Measurements from ENCODE around the gene CHD5. TPM values are rescaled to one million over a fixed set of nuclear protein-coding genes. Genes with fewer than 3 reads are reported as not detected.
A peak's percentile ranks its signal among the peaks of the same experiment; 100 is the strongest.

The CHD5 gene
- total RNA-seq, 1 donor from 2014 or later = under 0.01 TPM

DNA sequence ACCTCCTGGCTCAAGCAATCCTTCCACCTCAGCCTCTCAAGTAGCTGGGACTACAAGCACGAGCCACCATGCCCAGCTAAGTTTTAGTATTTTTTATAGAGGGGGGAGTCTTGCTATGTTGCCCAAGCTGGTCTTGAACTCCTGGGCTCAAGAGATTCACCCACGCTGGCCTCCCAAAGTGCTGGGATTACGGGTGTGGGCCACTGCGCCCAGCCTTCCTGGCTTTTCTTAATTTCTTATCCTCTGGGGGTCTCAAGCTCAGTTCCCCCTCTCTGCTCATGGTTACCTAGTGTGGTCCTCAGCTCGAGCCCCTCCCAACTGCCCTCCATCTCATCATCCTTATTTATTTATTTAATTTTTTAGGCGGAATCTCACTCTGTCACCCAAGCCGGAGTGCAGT, 22.1 kb upstream of the CHD5 start:
- DNase-seq (ENCODE audit: low read depth in 2 of 2) = no peak

DNA sequence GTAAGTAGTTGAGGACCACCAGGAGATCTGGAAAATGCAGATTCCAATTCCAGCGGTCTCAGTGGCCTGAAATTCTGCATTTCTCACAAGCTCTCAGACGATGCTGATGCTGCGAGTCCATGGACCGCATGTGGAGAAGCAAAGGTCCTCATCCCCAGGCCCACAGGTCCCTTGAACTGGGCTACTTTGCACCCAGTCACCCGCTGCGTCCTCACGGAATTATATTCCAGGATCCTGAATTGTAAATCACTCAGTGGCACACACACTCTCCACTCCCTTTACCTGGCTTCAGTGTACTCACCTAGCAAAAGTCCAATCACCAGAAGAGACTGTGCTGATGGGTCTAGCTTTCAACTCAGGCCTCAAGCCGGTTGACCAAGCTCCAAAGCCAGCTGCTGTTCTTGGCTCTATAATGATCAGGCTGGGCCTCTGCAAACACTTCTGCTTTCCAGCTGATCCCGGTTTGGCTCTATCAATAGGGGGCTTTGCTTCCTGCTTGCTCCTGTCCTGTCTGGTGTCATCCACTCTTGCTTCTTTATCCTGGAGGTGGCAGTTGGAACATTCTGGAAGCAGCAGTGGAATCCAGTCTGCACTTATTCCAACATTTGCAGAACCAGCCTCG, 20.2 kb upstream of the CHD5 start:
- DNase-seq (ENCODE audit: low read depth in 2 of 2) = no peak

DNA sequence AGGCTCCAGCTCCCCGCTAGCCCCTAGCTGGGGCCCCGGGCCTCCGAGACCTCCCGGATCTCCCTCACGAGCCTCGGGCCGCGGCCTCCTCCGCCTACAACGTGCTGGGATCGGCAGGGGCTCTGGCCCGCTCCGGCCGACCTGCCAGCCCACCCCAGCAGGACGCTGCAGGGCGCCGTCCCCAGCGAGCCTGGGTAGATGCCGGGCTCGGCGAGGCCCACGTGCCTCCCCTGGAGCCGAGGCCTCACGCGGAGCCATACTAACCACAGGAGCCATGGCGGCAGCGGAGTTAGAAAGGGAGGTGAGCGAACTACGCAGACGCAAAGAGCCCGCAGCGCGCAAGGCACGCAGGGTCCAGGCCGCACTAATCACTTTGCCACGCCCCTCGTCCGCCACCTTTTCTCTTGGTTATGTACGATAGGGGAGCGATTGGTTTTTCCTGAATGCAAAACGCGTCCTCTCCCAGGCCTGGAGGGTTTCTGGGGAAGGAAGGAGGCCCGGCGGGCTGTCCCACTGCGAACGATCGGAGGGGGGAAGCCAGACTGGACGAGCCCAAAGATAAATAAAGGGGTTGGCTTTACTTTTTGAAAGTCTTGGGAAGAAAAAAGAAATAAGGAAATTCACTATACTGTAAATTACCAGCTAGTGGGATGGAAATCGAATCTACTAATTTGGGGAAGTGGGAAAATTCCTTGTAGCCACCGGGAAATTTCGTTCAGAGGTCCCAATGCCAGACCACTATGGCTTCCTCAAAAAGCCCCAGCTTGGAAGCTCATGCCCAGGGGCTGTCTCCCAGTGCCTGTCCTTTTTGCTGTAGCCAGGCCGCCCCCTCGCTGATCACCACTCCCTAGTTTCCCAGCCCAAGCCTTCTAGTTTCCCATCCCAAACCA, 19.4 kb upstream of the CHD5 start, which contains the start of gene RPL22:
Gene RPL22 (minus strand): TSS at position 298 of the 890 bp plus-strand sequence. CDS start 22 bp downstream, at position 276.
- peak; percentile 99 for DNase-seq (ENCODE audit: low read depth in 2 of 2)

DNA sequence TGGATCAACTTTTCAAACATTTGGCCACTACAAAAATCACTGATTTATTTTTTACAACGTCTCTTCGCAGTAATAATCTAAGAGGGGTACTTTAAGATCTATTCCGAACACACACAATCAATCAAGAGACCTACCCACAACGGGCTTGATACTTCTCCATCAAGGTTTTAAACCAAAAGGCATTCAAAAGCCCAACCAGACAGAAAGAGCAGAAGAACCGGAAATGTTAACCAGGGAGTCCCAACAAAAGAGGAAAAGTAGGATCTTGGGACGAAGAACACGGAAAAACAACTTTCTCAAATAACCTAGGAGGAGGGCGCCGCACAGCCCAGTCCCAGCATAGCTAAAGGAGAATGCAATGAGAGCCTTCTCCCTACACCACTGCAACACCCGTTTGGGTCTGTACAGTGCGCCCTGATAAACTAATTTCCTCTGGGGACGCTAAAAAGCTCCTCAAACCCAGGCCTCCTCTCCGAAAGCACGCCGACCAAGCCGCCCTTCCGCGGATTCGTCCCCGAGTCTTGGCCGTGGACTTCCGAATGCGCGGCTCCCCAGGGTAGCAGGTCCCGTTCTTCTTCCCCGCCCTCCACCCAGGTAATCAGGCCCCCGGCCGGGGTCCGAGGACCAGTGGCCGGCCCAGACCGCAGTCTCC, 18.7 kb upstream of the CHD5 start:
- no peak for DNase-seq (ENCODE audit: low read depth in 2 of 2)

DNA sequence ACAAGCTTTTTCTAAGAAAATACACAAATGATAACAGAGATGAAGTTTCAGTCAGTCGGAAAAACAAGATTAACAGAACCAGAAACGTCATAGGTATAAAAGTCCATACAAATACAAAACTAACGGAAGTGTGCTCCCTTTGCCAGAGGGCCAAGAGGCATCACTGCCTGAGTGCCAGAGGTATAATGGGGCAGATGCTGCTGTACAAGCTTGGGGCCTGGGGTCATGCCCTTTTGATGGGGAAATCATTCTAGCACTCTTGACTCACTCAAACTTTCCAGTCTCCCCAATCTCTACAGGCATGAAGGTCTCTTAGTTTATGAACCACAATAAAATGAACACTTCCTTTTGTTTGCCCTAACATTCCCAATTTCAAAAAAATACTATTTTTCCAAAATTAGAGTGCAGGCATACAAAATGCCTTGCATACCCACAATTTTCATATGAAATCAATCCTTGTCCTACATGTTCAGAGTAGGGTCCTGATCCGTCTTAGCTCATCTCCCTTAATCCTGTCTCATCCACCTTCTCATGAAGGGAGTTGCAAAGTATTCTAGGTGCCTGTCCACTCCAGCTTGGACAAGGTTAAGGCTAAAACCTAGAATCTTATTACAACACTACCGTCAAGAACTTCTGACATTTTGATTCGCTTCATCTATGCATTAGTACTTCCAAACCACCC, 17.8 kb upstream of the CHD5 start:
- no peak for DNase-seq (ENCODE audit: low read depth in 2 of 2)

DNA sequence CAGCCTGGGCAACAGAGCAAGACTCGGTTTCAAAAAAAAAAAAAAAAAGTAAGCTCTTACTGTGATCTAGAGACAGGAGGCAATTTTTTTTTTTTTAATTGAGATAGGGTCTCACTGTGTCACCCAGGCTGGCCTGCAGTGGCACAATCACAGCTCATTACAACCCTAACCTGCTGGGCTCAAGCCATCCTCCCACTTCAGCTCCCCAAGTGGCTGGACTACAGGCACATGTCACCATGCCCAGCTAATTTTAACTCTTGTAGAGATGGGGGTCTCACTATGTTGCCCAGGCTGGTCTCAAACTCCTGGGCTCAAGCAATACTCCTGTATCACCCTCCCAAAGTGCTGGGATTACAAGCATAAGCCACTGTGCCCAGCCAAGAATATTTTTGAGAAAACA, 11.8 kb upstream of the CHD5 start:
- no peak for DNase-seq (ENCODE audit: low read depth in 2 of 2)

DNA sequence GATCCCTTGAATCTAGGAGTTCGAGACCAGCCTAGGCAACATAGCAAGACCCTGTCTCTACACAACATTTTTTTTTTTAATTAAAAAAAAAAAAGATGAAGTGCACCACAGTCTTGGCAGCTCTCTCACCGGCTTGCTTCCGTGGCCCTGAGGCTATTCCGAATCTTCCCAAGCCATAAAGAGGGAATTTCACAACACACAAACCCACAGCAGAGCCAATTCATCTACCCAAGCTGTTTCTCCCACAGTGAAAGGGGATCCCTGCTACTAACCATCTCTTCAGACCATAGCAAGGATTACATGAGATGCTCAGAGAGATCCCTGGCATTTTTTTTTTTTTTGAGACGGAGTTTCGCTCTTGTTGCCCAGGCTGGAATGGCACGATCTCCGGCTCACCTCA, 8.3 kb upstream of the CHD5 start:
- no peak for DNase-seq (ENCODE audit: low read depth in 2 of 2)

DNA sequence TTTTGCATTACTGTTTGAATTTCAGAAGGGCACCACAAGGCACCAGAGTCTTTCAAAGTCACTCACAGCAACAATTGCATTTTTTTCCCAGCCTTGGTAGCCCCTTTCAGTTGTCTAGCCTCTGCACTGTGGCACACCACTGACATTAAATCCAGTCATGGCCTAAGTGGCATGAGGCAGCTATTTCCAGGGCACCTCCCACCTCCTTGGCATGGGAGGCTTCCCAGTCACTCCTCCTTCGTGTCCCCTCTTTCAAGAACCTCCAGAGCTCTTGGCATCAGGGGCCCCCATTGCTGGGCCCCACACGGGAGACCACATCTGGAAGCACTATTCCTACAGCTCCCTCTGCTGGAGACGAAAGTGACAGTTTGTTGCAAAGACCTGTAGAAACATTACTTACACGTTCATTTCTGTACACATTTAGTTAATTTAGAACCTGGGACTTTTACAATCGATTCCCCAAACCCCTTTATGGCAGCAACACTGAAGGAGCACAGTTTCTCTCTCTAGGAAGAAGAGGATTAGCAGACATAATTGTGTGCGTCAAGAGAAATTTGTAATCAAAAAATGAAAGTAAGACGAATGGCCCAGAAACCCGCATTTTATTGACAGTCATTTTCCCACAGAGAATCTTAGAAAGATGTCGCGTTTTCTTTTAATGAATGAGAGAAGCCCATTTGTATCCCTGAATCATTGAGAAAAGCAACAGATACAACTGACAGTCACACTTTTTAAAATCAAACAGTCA, 5.7 kb upstream of the CHD5 start:
- DNase-seq (ENCODE audit: low read depth in 2 of 2) = peak in 1 of 2 donors; percentile 49

DNA sequence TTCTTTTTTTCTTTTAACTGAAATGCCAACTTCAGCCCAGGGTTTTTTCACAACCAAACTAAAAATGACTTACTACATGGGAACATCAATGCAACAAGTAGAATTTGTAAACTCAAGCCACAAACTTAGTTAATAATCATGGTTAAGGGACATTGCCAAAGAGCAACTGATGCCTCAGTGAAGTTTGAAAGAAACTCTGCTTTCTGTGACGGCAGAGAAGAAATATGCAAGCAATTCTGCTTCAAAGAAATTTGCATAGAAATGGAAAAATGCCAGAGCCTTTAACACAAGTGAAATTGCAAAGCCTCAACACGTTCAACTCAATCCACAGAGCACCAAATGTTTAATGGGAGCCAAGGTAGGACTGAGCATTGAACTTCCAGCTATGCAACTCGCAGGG, 5.0 kb upstream of the CHD5 start:
- DNase-seq (ENCODE audit: low read depth in 2 of 2) = no peak

DNA sequence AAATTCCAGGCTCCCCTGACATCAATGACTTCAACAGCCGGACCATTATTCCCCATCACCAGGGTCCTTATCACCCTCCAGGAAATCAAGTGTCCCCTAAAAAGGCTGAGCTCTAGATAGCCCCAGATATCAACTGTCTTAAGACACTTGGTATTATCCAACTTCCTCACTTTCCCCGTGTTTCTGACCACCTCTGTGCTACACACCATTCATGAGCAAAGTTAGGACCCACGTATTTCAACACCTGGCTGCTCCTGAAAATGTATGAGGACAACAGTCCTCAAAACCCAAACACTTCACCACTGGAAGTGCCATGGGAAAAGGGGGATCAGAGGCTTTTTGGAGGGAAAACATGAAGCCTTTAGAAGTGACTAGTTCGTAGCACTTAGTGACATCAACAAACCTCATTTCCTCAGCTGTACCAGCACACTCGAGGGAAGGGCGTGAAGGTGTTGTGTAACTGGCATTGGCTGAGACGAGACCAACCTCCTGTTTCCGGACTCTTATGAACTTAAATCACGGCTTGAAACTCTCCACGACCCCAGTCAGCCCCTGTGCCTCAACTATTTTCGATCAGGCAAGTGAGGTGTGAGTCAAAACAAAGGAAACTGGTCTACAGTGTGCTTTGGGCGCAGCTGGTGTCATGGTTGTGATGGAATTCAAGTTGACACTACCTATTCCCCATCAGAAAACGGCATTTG, 4.1 kb upstream of the CHD5 start:
- no peak for DNase-seq (ENCODE audit: low read depth in 2 of 2)

DNA sequence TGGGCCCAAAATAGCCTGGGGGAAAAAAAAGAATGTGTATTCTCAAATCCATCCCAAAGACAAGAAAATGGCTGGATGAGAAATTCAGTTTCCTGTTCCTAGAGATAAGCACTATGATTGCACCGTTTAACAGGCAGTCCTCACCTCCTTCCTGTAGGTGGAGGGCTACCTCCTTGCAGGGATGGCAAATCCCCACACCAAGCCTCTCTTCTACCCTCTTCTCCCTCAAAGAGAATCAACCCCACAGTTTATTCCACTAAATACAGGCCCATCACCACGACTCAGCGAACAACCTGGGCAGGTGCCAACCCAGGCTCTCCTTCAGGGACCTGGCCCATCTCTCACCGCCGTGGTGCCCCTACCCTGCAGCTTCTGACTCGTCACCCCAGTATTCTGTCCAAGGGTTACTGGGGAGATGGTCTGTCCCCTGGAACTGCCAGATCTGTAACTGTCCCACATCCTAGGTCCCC, 3.4 kb upstream of the CHD5 start:
- no peak for DNase-seq (ENCODE audit: low read depth in 2 of 2)

DNA sequence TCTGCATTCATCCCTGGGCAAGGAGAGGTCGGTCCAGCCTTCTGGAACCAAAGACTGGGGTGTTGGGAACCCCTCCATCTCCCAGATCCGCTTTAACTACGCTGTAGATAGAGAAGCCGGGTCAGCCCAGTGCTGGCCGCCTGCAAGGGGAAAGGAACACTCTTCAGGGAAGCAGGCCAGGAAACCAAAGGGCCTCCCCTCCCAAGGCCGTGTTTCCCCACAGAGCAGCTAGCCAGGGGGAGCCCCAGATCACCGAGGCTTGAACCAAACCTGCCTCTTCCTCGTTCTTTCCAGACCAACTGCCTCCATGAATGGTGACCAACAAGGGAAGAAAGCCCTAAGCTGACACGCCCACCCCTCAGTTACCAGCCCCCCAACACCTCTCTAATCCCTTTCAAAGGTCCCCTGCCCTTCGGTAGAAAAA, 1.2 kb upstream of the CHD5 start:
- no peak for DNase-seq (ENCODE audit: low read depth in 2 of 2)

DNA sequence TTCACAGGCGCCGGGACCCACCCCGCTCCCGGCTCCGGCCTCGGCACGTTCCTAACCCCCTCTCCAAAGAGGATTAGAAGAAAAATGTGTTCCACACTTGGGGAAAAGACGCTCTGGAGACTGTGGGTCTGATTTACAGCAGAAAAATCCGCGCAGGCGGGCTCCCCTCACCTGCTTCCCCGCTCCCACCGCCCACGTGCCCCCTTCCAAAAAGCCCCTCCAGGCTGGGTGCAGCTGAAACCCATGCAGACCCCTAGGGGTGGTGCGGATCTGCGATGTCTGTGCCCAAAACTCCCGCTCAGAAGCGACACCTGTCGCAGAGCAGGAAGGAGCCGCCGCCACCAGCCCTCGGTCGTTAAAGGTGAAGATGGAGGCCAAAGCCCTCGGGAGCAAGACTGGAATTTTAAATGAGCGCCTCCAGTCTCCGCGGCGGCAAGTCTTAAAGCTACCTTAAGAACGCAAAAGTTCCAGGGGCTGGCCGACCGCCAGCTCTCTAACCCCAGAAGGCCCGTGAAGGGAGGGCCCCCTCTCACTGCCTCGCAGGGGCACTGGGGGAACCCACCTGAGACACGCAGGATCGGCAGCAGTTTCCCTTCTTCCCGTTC, 688 bp upstream of the CHD5 start:
- no peak for DNase-seq (ENCODE audit: low read depth in 2 of 2)

DNA sequence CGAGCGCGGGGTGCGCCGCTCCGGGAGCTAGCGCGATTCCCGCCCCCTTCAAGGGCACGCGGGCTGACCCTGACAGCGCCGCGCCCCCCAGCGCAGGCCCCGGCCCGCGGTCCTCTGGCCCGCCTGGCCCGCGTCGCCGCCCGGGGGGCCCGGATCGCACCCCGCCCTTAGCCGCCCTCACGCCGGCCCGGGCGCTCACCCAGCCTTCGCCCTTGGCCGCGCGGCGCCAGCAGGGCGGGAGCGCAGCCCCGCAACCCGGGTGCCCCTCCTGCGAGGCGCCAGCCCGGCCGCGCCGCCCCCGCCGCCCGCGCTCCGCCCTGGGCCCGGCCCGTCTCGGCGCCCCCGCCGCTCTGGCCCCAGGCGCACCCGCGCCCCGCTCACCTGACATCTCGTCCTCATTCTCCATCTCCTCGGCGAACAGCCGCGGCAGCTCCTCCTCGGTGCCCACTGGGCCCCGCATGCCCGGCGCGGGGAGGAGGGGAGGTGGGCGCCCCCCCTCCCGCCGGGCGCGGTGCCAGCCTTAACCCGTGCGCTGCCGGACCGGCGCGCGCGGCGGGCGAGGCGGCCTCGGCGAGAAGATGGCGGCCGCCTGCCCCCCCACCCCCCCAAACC, 451 bp downstream of the CHD5 start:
- DNase-seq (ENCODE audit: low read depth in 2 of 2) = no peak

DNA sequence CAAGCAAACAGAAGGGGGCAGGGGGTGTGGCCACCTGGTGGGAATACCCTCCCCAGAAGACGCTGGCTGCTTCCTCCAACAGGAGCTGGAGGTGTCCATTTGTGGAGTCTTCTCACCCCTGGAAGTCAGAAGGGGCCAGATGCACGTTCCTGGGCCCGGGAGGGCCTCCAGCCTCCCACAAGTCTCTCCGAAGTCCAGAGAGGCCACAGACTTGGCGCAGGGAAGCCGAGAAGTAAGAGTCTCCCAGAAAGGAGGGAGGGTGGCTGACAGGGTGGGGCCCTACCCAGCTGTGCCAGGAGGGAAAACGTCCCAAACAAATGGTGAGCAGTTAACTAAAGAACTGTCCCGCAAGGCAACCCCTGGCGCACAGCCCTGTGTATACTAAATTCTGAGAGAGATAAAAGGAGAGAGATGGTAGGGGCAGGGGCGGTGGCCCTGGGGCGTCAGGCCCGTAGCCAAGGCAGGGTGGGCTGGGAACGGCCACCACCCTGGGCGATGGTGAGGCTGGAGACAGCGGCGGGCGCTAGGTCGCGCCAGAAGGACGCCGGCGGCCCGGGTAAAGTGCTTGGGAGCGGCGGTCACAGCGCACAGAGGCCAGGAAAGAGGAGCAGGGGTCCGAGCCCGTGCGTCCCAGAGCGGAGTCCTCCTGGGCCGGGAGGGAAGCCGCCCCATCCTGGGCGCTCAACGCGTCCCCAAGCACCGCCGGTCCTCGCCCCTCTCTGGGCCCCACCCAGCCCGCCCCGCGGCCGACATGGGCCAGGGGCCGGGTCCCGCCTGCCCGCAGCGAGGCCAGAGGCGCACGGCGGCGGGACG, 1.2 kb downstream of the CHD5 start:
- DNase-seq (ENCODE audit: low read depth in 2 of 2) = no peak

DNA sequence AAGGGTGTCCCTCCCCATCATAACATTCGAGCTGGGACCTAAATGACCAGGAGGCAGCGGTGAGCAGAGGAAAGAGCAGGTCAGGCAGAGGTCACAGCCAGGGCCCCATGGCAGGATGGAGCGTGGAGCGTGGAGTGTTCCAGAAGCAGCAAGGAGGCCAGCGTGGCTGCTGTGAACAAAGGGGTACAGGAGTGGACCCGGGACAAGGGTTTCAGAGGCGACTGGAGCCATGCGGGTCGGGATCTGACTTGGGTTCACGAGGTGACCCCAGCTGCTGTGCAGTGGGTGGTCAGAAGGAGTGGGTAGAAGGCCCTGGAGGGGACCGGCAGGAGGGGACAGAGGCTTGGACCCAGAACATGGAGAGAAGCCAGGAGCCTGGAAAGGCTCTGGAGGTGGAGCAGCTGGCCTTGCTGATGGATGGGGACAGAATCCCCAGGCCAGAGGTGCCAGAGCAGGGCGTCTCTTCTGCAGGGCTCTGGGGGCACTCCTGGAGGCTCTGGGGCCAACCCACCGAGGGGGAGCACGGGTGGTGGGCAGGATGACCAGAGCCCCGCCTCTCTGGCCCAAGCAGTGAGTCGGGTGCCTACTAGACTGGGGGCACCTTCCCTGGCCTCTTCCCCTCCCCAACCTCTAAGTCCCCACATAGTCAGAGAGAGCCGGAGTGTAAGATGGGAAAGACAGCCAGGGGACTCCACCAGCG, 2.3 kb downstream of the CHD5 start:
- no peak for DNase-seq (ENCODE audit: low read depth in 2 of 2)

DNA sequence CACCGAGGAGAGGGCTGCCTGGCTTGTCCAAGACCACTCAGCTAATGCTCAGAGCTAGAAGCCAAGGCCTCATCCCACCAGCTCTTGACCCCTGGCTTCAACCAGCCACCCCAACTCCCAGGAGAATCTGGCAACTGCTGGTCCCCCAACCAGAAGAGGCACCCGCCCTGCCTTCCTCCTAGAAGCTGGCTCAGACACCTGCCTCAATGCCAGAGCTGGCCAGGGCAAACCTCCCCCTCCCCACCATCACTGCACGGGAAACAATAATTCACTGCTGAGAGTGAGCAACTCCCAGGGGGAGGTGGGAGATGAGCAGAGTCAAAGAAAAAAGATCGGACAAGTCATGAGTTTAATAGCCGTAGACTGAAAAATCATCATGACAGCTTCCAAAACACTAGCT, 3.3 kb downstream of the CHD5 start:
- DNase-seq (ENCODE audit: low read depth in 2 of 2) = no peak

DNA sequence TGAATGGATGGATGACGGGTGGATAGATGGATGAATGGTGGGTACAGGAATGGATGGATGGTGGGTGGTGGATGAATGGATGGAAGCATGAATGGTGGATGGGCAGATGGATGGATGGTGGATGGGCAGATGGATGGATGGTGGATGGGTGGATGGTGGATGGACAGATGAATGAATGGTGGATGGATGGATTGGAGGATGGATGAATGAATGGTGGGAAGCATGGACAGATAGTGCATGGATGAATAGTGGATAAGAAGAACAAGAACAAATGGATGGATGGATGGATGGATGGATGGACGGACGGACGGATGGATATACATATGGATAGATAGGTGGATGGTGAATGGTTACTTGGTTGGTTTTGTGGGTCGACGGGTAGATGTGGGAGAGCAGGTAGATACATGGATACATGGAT, 4.7 kb downstream of the CHD5 start:
- no peak for DNase-seq (ENCODE audit: low read depth in 2 of 2)

Measured in dermis microvascular lymphatic vessel endothelial cell (primary cell).